Inflammatory macrophage (primary cell): ENCODE results near the gene CENPL.
"Not testable (repeated sequence)": the region's sequence is repeated elsewhere in the genome, so short reads cannot be mapped to it uniquely, and the experiment has no call there.

Source experiments
- DNase-seq, 2 donors: peaks; one replicate each; pipeline ENCODE4 v3.0.0-alpha.2; 2020 to 2022

CENPL gene

DNA sequence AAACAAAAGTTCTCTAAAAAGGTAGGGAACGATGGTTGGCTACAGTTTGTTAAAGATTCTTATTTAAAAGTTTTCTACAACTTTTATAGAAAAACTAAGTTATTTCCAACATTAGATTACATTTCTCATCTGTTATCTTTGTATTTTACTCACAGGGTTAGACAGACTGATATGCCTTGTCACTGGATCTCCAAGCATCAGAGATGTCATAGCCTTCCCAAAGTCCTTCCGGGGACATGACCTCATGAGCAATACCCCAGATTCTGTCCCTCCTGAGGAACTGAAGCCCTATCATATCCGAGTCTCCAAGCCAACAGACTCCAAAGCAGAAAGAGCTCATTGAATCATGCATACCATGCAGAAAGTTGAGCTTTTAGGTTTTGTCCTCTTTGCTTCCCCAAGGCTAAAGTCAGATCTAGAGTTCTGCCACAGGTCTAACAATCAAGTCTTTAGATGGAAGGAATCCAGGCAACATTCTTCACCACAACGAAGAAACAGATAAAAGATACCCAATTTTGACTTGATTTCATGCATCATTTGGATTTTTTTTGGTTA lies 32.8 kb upstream of the CENPL start:
- no peak for DNase-seq

DNA sequence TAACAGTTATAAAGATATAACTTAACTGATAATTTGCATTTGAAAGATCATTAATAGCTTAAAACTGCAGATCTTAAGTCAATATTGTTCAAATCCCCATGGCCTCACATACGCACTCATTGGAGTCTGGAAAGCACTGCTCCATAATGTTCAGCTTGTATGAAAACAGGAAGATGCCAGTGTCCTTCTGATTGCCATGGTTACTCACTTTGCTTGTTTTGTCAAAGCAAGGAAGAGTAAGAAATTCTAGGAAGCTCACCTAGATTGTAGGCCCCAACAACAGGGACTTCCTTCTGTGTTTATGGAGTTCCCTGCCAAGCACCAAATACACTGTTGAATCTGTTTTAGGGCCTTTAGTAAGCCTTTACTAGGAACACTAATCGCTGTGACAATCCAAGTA lies 32.2 kb upstream of the CENPL start:
- no peak for DNase-seq

GRCh38 chr1:173856014-173856413 lies 31.3 kb upstream of the CENPL start:
- no peak for DNase-seq

- DNase-seq: no peak
Measured at GRCh38 chr1:173853074-173853473, 28.4 kb upstream of the CENPL start.

DNA sequence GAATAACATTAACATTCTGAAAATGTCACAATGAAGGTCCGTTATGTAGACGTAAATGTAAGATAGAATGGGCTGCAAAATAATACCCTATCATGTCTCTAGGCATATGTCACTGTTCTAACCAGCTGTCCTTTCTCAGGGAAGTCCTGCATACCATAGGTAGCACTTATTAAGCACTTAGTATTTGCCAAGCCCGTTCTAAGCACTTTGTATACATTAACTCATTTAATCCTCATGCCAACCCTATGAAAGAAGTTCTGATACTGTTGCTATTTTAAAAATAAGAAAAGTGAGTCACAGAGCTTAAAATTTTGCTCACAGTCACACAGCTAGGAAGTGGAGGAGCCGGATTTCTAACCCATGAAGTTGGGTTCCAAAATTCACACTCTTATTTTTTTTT lies 27.4 kb upstream of the CENPL start:
- DNase-seq: no peak

DNA sequence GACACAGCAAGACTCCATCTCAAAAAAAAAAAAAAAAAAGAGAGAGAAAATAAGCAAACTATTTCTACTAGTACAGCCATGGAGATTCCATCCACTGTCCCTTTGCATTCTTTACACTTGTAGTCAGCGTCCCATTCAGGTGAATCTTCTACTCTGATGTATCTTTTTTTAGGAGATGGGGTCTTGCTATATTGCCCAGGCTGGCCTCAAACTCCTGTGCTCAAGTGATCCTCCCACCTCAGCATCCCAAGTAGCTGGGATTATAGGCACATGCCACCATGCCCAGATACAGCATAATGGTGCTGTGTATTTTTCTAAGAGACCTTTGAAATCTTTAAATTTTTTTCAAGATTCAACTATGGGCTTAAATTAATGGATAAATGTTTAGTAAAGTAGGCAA lies 8.1 kb upstream of the CENPL start:
- DNase-seq: no peak

GRCh38 chr1:173827611-173828010 lies 2.9 kb upstream of the CENPL start:
- DNase-seq: no peak

GRCh38 chr1:173823781-173824314 lies 835 bp downstream of the CENPL start:
- DNase-seq: peak in 1 of 2 donors; percentile 1

GRCh38 chr1:173821680-173822079 lies 3.0 kb downstream of the CENPL start:
- no peak for DNase-seq

- no peak for DNase-seq
Measured at GRCh38 chr1:173818459-173818858, 6.2 kb downstream of the CENPL start.

DNA sequence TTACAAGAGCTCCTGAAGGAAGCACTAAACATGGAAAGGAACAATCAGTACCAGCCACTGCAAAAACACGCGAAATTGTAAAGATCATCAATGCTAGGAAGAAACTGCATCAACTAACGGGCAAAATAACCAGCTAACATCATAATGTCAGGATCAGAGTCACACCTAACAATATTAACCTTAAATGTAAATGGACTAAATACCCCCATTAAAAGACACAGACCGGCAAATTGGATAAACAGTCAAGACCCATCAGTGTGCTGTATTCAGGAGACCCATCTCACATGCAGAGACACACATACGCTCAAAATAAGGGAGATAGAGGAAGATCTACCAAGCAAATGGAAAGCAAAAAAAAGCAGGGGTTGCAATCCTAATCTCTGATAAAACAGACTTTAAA lies 11.0 kb downstream of the CENPL start:
- not testable (repeated sequence) for DNase-seq

DNA sequence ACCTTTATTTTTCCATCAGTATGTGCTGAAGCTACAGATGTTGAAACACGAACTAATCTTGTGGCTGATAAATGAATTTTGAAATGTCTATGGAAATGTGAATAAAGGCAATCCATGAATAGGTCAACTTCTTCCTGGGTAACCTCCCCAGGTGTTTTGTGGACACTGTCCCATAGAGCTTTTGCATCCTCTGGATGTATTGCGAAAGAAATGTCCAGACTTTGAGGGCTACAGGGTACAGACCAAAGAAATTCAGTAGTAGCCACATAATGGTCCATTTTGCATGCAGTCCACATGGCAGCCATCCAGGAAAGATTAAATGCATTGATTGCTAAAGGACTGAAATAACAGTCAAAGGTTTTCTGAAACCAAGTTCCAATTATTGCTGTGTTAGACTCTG lies 21.7 kb downstream of the CENPL start:
- DNase-seq: no peak

DNA sequence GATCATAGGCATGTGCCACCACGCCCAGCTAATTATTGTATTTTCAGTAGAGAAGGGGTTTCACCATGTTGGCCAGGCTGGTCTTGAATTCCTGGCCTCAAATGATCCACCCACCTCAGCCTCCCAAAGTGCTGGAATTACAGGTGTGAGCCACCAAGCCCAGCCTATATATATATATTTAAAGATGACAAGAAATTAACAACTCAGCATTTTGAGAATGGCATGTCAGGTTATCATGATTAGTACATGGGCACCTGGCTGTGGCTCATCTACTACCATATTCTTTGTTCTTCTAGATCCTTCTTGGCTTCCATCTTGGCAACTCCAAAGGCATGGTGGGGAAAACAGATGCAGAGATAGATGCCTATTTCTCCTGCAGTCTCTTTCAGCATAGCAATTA lies 24.7 kb downstream of the CENPL start:
- DNase-seq: not testable (repeated sequence)

DNA sequence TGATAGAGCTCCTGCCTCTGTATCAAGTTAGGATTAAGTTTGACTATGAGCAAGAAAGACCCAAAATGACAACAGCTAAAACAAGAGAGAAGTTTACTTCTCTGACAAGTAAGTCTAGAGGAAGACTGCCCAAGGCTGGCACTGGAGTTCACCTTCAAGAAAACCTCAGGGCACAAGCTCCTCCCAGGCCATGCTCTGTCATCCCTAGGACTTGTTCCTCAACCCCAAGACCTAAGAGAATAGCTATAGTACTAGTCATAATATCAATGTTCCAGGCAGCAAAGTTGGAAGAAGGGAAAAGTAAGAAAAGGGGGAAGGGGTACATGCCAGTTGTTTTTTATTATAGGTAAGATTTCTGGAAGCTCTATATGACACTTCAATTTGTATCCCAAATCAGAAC lies 26.6 kb downstream of the CENPL start:
- DNase-seq: no peak

GRCh38 chr1:173789841-173790240 lies 34.8 kb downstream of the CENPL start:
- DNase-seq: no peak

DNA sequence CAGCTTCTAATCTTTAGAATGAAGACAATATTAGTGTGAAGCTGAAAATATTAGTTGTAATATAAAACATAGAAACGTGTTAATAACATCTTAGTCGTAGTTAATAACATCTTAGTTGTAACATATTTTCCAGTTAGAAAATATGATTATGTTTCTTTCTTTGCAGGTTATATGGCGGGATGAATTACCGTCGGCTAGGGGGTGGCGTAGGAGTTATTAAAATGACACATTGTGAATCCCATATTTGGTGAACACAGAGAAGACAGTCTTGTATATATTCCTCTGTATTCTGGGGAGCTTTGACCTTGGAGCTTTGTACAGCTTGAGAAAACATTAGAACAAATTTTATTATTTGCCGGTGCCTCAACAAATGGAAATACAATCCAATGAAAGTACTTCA lies 39.7 kb downstream of the CENPL start:
- DNase-seq: no peak

- no peak for DNase-seq
Measured at GRCh38 chr1:173779936-173780335, 44.7 kb downstream of the CENPL start.

DNA sequence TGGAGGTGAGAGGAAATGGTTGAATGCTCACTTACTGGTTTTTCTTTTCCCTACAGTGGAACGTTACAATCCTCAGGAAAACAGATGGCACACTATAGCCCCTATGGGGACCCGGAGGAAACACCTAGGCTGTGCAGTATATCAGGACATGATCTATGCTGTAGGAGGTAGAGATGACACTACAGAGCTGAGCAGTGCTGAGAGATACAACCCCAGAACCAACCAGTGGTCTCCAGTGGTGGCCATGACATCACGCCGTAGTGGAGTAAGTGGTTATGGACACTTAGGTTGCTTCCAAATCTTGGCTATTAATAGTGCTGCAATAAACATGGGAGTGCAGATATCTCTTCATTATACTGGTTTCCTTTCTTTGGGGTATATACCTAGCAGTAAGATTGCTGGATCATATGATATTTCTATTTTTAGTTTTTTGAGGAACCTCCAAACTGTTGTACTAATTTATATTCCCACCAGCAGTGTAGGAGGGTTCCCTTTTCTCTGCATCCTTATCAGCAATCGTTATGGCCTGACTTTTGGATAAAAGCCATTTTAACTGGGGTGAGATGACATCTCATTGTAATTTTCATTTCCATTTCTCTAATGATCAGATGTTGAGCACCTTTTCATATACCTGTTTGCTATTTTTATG lies 49.0 kb downstream of the CENPL start:
- peak; percentile 59 to 61 for DNase-seq

DNA sequence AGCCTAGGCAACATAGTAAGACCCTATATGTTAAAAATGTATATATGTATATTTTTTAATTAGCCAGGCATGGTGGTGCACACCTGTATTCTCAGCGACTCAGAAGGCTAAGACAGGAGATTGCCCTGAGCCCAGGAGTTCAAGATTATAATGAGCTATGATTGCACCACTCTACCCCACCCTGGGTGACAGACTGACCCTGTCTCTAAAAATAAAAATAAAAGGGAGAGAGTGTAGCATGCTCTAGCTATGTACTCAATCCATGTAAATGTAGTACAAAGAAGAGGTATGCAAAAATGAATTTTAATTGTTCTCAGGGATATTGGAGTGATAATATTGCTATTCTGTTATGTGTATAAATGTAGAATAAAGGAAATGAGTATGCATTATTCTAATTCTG lies 53.1 kb downstream of the CENPL start:
- no peak for DNase-seq

- not testable (repeated sequence) for DNase-seq
Measured at GRCh38 chr1:173770330-173770729, 54.4 kb downstream of the CENPL start.

DNA sequence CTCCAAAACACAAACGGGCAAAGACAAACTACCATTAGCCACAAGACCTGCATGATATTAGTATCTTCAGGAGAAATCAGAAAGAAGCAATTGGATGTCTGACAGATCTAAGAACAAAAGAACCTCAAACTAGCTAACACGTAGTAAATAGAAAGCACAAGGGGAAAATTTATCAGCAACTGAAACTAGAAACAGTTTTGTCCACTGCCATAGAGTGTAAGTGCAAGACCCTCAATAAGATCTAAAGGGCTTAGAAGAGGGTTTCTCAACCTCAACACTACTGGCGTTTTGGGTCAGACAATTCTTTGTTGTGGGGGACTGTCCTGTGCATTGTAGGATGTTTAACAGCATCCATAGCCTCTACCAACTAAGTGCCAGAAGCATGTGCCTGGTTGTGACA lies 55.9 kb downstream of the CENPL start:
- DNase-seq: no peak

GRCh38 chr1:173768206-173768605 lies 56.5 kb downstream of the CENPL start:
- no peak for DNase-seq

- DNase-seq: not testable (repeated sequence)
Measured at GRCh38 chr1:173764331-173764730, 60.4 kb downstream of the CENPL start.

DNA sequence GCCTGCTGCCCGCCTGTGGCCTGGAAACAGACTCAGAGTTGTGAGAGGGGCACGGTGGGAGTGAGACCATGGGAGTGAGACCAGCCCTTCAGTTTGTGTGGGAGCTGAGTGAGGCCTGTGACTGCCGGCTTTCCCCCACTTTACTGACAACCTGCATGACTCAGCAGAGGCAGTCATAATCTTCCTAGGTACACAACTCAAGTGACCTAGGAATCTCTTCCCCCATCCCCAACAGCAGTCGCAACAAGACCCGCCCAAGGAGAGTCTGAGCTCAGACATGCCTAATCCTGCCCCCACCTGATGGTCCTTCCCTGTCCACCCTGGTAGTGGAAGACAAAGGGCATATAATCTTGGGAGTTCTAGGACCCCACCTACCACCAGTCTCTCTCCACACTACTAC lies 65.7 kb downstream of the CENPL start:
- DNase-seq: no peak

DNA sequence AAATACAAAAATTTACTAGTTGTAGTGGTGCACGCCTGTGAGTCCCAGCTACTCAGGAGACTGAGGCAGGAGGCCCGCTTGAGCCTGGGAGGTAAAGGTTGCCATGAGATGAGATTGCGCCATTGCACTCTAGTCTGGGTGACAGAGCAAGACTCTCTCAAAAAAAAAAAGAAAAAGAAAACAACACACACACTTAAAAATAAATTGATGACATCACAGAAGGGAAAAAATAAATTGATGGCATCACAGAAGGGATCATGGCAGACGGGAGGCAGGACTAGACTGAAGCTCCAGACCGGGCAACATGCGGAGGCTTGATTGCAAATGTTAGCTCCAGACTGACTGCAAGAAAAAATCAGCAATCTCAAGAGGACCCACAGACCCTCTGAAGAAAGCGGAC lies 66.6 kb downstream of the CENPL start:
- no peak for DNase-seq
